IPS DF 6.9 (cell line): ENCODE measurements around the gene TM4SF1.

Experiments
- DNase-seq: peaks from one replicate; pipeline ENCODE4 v3.0.0-alpha.2; 2013; ENCODE audit warnings: low read depth, low spot score
- H3K27ac ChIP-seq: one replicate; pipeline ENCODE4 v1.5.1; 2013; ENCODE audit warnings: low read length, control low read depth
- H3K27me3 ChIP-seq: 2 replicates; pipeline ENCODE4 v1.6.1; 2013; ENCODE audit warnings: mild to moderate bottlenecking, low read length; ENCODE audit not compliant: control insufficient read depth, insufficient read depth
- H3K36me3 ChIP-seq: 2 replicates; pipeline ENCODE4 v1.6.1; 2013; ENCODE audit warnings: low read length; ENCODE audit not compliant: control insufficient read depth, insufficient read depth
- H3K4me1 ChIP-seq: 2 replicates; pipeline ENCODE4 v1.6.1; 2013; ENCODE audit warnings: low read length; ENCODE audit not compliant: control insufficient read depth, insufficient read depth
- H3K4me3 ChIP-seq: 2 replicates; pipeline ENCODE4 v1.5.1; 2013; ENCODE audit warnings: mild to moderate bottlenecking, low read length
- H3K9me3 ChIP-seq: 2 replicates; pipeline ENCODE4 v1.6.1; 2013; ENCODE audit warnings: low read length, inconsistent platforms; ENCODE audit not compliant: control insufficient read depth, insufficient read depth
- WGBS: extraction: QIAGEN DNeasy Blood & Tissue Kit; methylation state at CpG from one replicate; pipeline ENCODE4 v1.1.7; 2013; ENCODE audit warnings: mixed read lengths, missing lambda C conversion rate; ENCODE audit not compliant: insufficient read length, insufficient coverage; 5-methylcytosine and 5-hydroxymethylcytosine counted together

TM4SF1 gene

DNA sequence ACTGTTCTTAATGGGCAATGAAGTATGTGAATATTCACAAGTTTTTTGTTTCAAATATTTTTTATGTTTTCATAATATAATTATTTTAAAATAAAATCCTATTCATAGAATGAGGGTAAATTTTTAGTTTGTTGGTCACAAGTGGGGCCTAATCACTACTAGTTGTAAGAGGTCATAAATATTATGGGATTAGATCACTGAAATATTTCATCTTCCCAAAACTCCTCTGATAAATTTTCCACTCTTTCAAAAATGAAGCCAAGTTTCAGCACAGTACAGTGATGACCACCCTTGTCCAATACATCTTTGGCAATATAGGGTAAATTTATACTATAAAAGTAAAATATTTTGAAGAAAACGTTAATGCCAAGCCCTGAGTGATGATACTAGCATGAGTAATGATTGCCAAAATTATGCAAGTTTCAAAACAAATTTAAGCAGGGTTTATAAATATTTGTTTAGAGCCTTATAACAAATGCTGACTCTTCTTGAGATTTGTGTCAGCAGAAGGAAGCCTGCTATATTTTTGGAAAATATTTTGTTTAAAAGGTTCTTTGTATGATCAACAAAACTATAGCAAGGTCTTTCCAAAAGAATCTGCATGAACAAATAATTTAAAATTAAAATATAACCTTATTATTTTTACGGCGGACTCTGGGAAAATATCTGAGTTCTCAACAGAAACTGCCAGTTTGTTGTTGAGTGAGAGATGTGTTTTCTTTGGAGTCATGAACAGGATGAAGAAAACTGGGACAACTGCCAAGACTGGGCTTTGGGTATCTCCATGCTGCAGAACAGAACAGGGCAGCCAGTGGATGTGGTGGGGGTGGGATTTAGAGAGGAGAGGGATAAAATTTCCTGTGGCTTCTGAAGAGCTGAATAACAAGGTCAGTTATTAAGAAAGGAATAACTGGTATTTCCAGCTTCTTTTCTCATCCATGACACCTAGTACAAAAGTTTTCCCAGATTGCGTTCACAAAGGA lies 17.9 kb upstream of the TM4SF1 start:
- Histone ChIP-seq H3K36me3 (no peaks in the 10 kb centered on the region), H3K4me3 (no peak overlapping the region), H3K9me3 (no peaks in the 10 kb centered on the region), H3K27ac (no peak overlapping the region), H3K27me3 (no peaks in the 10 kb centered on the region), H3K4me1 (no peaks in the 10 kb centered on the region)
- DNase-seq: no peak
- WGBS: no CpG with 5 or more reads among the region's 4 CpGs

DNA sequence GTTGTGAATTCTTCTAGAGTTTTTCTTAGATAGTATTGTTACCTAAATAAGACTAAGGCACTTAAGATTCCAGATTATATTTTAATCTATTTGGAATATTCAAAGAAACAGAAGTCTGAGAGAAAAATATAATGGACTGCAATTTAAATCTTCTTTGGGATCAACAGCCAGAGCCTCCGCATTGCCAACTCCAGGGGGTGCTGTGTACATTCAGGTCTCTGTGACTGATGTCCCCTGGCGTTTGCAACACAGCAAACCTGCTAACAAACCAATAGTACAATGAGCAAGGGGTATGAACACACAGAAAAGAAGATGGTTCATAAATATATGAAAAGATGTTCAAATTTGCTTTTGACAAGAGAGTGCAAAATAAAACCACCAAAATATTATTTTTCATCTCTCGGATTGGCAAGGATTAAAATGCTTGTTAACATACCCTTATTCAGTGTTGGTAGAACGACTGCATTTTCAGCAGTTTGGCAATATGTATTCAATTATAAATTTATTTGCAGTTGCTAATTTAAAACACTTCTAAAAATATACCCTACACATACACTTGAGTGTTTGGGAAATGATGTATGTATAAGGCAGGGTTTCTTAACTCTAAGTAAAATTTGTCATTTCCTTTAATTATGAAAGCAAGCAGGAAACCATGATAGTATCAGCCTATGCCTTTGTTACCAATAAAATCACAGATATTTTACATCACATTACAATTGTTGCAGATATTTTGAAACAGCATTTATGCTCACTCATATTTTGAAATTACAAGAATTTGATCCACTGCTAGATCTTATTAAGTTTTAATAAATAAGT lies 16.1 kb upstream of the TM4SF1 start:
- no peaks in the 10 kb centered on the region for H3K36me3 ChIP-seq
- H3K9me3 ChIP-seq: no peaks in the 10 kb centered on the region
- no peak overlapping the region for H3K27ac ChIP-seq
- H3K4me3 ChIP-seq: no peak overlapping the region
- no peaks in the 10 kb centered on the region for H3K4me1 ChIP-seq
- no peak for DNase-seq
- WGBS: no CpG with 5 or more reads among the region's 4 CpGs
- H3K27me3 ChIP-seq: no peaks in the 10 kb centered on the region

DNA sequence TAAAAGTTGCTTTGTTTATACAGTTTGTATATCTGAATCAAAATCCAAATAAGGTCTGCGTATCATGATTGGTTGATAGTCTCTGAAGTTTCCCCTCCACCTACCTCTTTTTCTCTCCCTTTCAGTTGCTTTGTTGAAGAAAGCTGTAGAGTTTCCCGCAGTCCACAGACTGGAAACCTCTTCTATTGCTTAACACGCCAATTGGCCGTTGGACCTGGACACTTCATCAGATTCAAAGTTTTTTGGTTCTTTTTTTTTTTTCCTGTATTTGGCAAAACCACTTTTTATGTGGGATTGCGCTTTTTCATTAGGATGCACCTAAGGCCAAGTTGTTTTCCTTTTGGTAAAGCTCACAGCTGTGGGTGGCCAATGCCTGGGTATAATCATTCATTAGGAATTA lies 14.5 kb upstream of the TM4SF1 start:
- H3K27me3 ChIP-seq: no peaks in the 10 kb centered on the region
- H3K4me1 ChIP-seq: no peaks in the 10 kb centered on the region
- H3K36me3 ChIP-seq: no peaks in the 10 kb centered on the region
- no CpG with 5 or more reads among the region's 5 CpGs for WGBS
- H3K9me3 ChIP-seq: no peaks in the 10 kb centered on the region
- DNase-seq: no peak
- H3K27ac ChIP-seq: no peak overlapping the region
- no peak overlapping the region for H3K4me3 ChIP-seq

DNA sequence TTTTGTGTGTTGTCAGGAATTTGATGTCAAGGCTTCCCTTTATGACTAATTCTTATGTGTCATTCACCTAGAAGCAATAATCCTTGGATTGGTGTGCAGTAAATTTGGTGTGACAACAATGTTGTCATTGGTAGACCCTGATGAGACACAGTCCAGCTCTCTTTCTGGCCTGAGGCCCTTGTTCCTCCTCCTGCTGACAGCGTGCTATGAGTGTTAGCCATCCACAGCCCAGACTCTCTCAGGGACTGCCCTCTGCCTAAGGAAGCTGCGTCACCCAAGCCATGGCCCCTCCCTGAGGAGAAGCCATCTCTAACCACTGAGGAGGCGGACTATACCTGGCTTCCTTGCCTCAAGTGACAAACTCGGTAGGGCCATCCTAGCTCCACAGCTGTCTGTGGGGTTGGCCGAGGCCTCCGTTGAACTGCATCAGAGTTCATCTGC lies 13.3 kb upstream of the TM4SF1 start:
- Histone ChIP-seq H3K27me3 (no peaks in the 10 kb centered on the region), H3K36me3 (no peaks in the 10 kb centered on the region), H3K4me1 (no peaks in the 10 kb centered on the region), H3K9me3 (no peaks in the 10 kb centered on the region), H3K4me3 (no peak overlapping the region), H3K27ac (no peak overlapping the region)
- no peak for DNase-seq
- whole genome bisulfite sequencing: no CpG with 5 or more reads among the region's 6 CpGs

DNA sequence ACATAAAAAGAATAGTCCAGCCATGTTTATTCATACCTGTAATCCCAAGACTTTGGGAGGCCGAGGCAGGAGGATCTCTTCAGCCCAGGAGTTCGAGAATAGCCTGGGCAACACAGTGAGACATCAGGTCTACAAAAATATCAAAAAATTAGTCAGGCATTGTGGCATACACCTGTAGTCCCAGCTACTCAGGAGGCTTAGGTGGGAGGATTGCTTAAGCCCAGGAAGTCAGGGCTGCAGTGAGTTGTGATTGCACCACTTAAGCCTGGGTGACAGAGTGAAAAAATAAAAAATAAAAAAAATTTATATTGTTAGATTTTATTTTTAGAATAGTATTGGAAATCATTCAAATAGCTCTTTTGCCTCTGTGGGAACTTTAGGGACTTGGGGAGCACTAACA lies 12.8 kb upstream of the TM4SF1 start:
- DNase-seq: no peak
- Histone ChIP-seq H3K4me3 (no peak overlapping the region), H3K27me3 (no peaks in the 10 kb centered on the region), H3K4me1 (no peaks in the 10 kb centered on the region), H3K27ac (no peak overlapping the region), H3K36me3 (no peaks in the 10 kb centered on the region), H3K9me3 (no peaks in the 10 kb centered on the region)
- WGBS: no CpG with 5 or more reads among the region's 2 CpGs

DNA sequence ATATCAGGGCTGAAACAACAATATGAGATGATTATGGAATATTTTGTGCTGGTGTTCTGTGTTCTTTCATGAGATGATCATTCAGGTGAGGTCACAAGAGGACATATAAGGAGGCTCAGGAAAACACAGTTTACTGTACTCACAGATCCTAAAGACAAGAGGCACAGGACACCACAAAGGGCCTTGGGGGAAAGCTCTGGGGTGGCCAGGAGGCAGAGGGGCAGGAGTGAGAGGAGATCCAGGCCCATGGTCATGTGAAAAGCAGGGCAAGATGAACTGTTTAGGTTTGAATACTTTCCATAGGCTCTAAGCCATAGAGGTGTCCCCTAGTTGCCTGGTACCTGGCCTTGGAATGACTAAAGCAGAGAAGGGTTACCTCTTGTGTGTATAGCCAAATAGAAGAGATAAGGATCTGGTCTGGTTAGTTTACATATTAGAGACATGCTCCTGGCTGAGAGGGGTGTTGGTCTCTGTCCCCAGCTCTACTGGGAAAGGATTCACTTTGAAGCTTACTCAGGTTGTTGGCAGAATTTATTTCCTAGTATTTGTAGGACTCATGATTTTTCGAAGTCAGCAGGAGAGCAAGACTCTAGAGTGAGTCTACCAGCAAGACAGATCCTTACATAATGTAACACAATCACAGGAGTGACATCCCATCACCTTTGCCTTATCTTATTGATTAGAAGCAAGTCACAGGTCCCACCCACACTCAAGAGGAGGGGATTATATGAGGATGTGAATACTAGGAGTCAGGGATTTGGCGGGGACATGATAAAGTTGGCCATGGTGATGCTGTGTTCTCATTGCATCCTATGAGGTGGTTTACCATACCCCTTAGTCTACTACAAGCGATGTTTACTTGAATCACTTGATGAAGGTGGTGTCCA lies 11.3 kb upstream of the TM4SF1 start:
- no peaks in the 10 kb centered on the region for H3K4me1 ChIP-seq
- no peaks in the 10 kb centered on the region for H3K9me3 ChIP-seq
- no peak overlapping the region for H3K27ac ChIP-seq
- H3K4me3 ChIP-seq: no peak overlapping the region
- no peaks in the 10 kb centered on the region for H3K27me3 ChIP-seq
- no CpG with 5 or more reads among the region's 3 CpGs for WGBS
- H3K36me3 ChIP-seq: no peaks in the 10 kb centered on the region
- no peak for DNase-seq

DNA sequence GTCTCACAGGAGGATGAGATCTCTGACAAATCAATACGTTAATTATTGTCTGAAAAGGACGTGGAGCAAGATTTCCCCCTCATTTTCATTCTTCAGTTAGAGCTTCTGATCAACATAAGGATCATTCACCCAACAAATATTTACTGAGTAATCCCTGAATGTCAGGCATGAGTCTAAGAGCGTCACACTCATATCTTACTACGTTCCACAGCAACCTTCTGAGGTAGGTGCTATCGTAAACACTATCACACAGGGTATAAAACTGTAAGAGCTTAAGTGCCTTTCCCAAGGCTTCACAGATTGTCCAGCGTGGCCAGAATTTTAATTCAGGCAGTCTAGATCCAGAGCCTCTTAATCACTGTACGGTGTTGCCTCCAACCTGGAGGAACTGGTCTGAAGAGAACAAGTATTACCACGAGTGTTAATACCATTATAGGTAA lies 10.6 kb upstream of the TM4SF1 start:
- DNase-seq: no peak
- no CpG with 5 or more reads among the region's 8 CpGs for WGBS
- no peak overlapping the region for H3K4me3 ChIP-seq
- no peaks in the 10 kb centered on the region for H3K36me3 ChIP-seq
- H3K27ac ChIP-seq: no peak overlapping the region
- no peaks in the 10 kb centered on the region for H3K9me3 ChIP-seq
- no peaks in the 10 kb centered on the region for H3K4me1 ChIP-seq
- H3K27me3 ChIP-seq: no peaks in the 10 kb centered on the region

DNA sequence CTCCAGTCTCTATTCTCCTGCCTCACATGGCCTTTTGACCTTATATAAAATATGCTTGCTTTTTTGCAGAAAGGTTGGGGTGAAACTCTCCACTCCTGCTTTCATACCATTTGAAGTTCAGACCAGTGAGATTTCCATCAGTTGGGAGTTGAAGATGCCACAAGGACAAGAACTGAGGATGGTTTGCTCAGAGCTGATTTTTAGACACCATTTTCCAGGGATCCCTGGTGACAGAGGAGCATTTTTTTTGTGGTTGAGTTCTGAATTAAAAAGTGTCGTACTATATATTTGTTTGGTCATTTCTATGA lies 8.8 kb upstream of the TM4SF1 start:
- Histone ChIP-seq H3K4me3 (no peak overlapping the region), H3K9me3 (no peaks in the 10 kb centered on the region), H3K27me3 (no peaks in the 10 kb centered on the region), H3K4me1 (no peaks in the 10 kb centered on the region), H3K27ac (no peak overlapping the region), H3K36me3 (no peaks in the 10 kb centered on the region)
- WGBS: no CpG with 5 or more reads among the region's 1 CpG
- DNase-seq: no peak

DNA sequence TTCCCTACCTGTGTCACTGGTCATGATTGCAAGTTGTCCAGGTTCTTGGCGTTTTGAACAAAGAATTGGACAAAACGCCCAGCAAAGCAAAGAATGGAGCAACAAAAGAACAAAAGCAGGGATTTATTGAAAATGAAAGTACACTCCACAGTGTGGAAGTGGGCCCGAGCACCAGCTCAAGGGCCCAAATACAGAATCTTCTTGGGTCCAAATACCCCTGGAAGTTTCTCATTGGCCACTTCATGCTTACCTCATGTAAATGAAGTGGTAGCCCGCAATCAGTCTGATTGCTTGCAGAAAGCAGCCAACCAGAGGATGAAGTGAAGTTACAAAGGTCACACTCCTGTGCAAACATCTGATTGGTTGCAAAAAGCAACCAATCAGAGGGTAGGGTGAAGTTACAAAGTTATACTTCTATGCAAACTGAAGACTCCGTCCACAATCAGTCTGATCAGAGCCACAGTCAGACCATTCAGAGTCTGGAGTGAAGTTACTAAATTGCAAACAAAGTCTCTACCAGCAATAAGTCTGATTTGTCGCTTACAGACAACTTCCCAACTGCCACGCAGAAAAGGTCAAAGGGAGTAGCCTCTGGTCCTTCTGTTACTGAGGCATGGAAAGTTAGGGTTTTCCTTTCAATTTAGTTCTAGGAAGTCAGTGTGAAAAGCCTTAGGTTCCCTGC lies 8.3 kb upstream of the TM4SF1 start:
- Histone ChIP-seq H3K4me3 (no peak overlapping the region), H3K4me1 (no peaks in the 10 kb centered on the region), H3K27ac (no peak overlapping the region), H3K9me3 (no peaks in the 10 kb centered on the region), H3K27me3 (no peaks in the 10 kb centered on the region), H3K36me3 (no peaks in the 10 kb centered on the region)
- no CpG with 5 or more reads among the region's 7 CpGs for WGBS
- no peak for DNase-seq
